Lower leg skin (tissue), 4 donors: ENCODE data around the gene INSYN2B. TPM values are rescaled to one million over a fixed set of nuclear protein-coding genes. Genes with fewer than 3 reads are reported as not detected.
A peak's percentile ranks its signal among the peaks of the same experiment; 100 is the strongest.

Source experiments
- DNase-seq, 2 donors: peaks; one replicate each; pipeline ENCODE4 v3.0.0-alpha.2; 2019; ENCODE audit warnings: low spot score in 2 of 2
- H3K4me3 ChIP-seq: fragments of 200-600 bp; sonication (generic); 2 replicates; pipeline ENCODE4 v1.5.1; 2017; ENCODE audit warnings: mild to moderate bottlenecking, low read depth; ENCODE audit not compliant: poor library complexity, severe bottlenecking
- CTCF ChIP-seq, 3 donors: fragments of 450-650 bp; IDR thresholded peaks; one replicate each; pipeline ENCODE4 v1.5.1; 2016; ENCODE audit warnings: antibody characterized with exemption in 3 of 3, mild to moderate bottlenecking in 3 of 3, moderate library complexity in 2 of 3
- POLR2A ChIP-seq, 2 donors: fragments of 450-650 bp; IDR thresholded peaks; one replicate each; pipeline ENCODE4 v1.6.1; 2016 to 2017; ENCODE audit warnings: antibody characterized with exemption in 2 of 2, mild to moderate bottlenecking in 1 of 2, moderate library complexity in 1 of 2
- WGBS, 2 donors: methylation state at CpG; one replicate each; pipeline ENCODE4 v1.1.5; 2018; 5-methylcytosine and 5-hydroxymethylcytosine counted together
- intact Hi-C: fragments of 100-400 bp; cut with DNase I; formaldehyde crosslinking; loops from one replicate; pipeline ENCODE4 v1.15.0; 2023; ENCODE audit warnings: low total_unique reads
- total RNA-seq, 4 donors: library from RNA; depleted of rRNA; stranded (reverse); fragments of >200 nt; gene quantifications; one replicate each; pipeline ENCODE4 v1.1.0, GENCODE V29; 2016

The INSYN2B gene
- total RNA-seq, 4 donors from 2014 or later: 0.15 to 2.0 (median 0.82) TPM

- no peak overlapping the region for H3K4me3 ChIP-seq
- intact Hi-C loops: no loop called here
- no peak for DNase-seq
- WGBS, 2 donors: 36% methylated on average over 3 of the region's 3 CpGs
- TF ChIP-seq CTCF (IDR thresholded peaks at IDR 0.05) (no peak), POLR2A (IDR thresholded peaks at IDR 0.05) (no peak)
Measured at GRCh38 chr5:169920474-169920873, 59.8 kb downstream of the INSYN2B start.

- 76 to 77% methylated on average over 2 of the region's 2 CpGs for WGBS, 2 donors
- DNase-seq: no peak
- intact Hi-C loops: no loop called here
Measured at GRCh38 chr5:169918228-169918627, 62.1 kb downstream of the INSYN2B start.

GRCh38 chr5:169917500-169917899 lies 62.8 kb downstream of the INSYN2B start:
- no peak overlapping the region for H3K4me3 ChIP-seq
- no peak for DNase-seq
- 74 to 78% methylated on average over 2 of the region's 2 CpGs for WGBS, 2 donors
- intact Hi-C loops: no loop called here
- no peak for TF ChIP-seq POLR2A (IDR thresholded peaks at IDR 0.05)

More at GRCh38 chr5:169918228-169918627, 62.1 kb downstream of the INSYN2B start:
- TF ChIP-seq CTCF (IDR thresholded peaks at IDR 0.05) (no peak), POLR2A (IDR thresholded peaks at IDR 0.05) (no peak)
- H3K4me3 ChIP-seq: no peak overlapping the region

GRCh38 chr5:169914766-169915165 lies 65.5 kb downstream of the INSYN2B start:
- 39 to 69% methylated on average over 2 of the region's 2 CpGs for WGBS, 2 donors
- H3K4me3 ChIP-seq: no peak overlapping the region
- peak; percentile 20 to 85 for DNase-seq
- intact Hi-C loops: no loop called here
- TF ChIP-seq POLR2A (IDR thresholded peaks at IDR 0.05) (no peak), CTCF (IDR thresholded peaks at IDR 0.05) (no peak)

GRCh38 chr5:169913479-169913878 lies 66.8 kb downstream of the INSYN2B start:
- 76 to 85% methylated on average over 2 of the region's 2 CpGs for WGBS, 2 donors
- DNase-seq: no peak
- no peak overlapping the region for H3K4me3 ChIP-seq
- TF ChIP-seq CTCF (IDR thresholded peaks at IDR 0.05): no peak
- no peak for TF ChIP-seq POLR2A (IDR thresholded peaks at IDR 0.05)
- intact Hi-C loops: no loop called here

GRCh38 chr5:169911448-169912212 lies 68.7 kb downstream of the INSYN2B start:
- TF ChIP-seq CTCF (IDR thresholded peaks at IDR 0.05) (no peak), POLR2A (IDR thresholded peaks at IDR 0.05) (no peak)
- intact Hi-C loops: no loop called here
- WGBS, 2 donors: 77 to 83% methylated on average over 4 of the region's 4 CpGs

More at GRCh38 chr5:169911448-169912212, 68.7 kb downstream of the INSYN2B start:
- no peak overlapping the region for H3K4me3 ChIP-seq
- no peak for DNase-seq
